SK-N-SH (cell line): Measurements from ENCODE around the gene ZNF106. TPM values are rescaled to one million over a fixed set of nuclear protein-coding genes. Genes with fewer than 3 reads are reported as not detected.

Source experiments
- CTCF ChIA-PET: fragments of 300-600, 350-600 bp; formaldehyde crosslinking; extraction: SDS; loops from one replicate; lab custom pipeline; 2021; lab: Yijun Ruan, JAX
- POLR2A ChIA-PET: fragments of 350-600 bp; sonication (Branson Sonifier 250); formaldehyde crosslinking; extraction: SDS; loops from one replicate; lab custom pipeline; 2020; ENCODE audit warnings: antibody characterized with exemption, inconsistent platforms; lab: Yijun Ruan, JAX
- DNase-seq: peaks from one replicate; pipeline ENCODE4 v3.0.0; 2012
- H2AFZ ChIP-seq: fragments of 200-600 bp; sonication (generic); 2 replicates; pipeline ENCODE4 v1.8.1; 2016; ENCODE audit warnings: antibody characterized with exemption, mild to moderate bottlenecking, low read depth
- H3F3A ChIP-seq: fragments of 200-600 bp; sonication (generic); replicated peaks from 2 replicates; pipeline ENCODE3; 2016; ENCODE audit warnings: antibody characterized with exemption, mild to moderate bottlenecking; ENCODE audit not compliant: insufficient read depth
- H3K27ac ChIP-seq, 2 experiments: fragments of 200-500 bp in 1 of 2; fragments of 200-600 bp in 1 of 2; sonication (Bioruptor generic) in 1 of 2; sonication (generic), shearing (Covaris generic) in 1 of 2; 2 replicates each; pipeline versions ENCODE4 v1.5.1 to v1.6.1; 2014 to 2016; ENCODE audit warnings: low read depth in 2 of 2, inconsistent platforms in 1 of 2, low read length in 1 of 2, mild to moderate bottlenecking in 1 of 2, mixed read lengths in 1 of 2
- H3K27me3 ChIP-seq: fragments of 200-600 bp; sonication (generic), shearing (Covaris generic); 2 replicates; pipeline ENCODE4 v1.6.1; 2016; ENCODE audit warnings: mixed run types; ENCODE audit not compliant: insufficient read depth
- H3K36me3 ChIP-seq, 2 experiments: fragments of 200-500 bp in 1 of 2; fragments of 200-600 bp in 1 of 2; sonication (Bioruptor generic) in 1 of 2; sonication (generic) in 1 of 2; replicated peaks in 1 of 2; 2 replicates each; pipeline versions ENCODE3 to v1.5.1; 2014 to 2016; ENCODE audit warnings: low read length in 1 of 2, mild to moderate bottlenecking in 1 of 2; ENCODE audit not compliant: insufficient read depth in 2 of 2, control insufficient read depth in 1 of 2
- H3K4me1 ChIP-seq, 2 experiments: fragments of 200-500 bp in 1 of 2; fragments of 200-600 bp in 1 of 2; sonication (Bioruptor generic) in 1 of 2; sonication (generic), shearing (Covaris generic) in 1 of 2; 2 replicates each; pipeline versions ENCODE4 v1.5.1 to v1.6.1; 2014 to 2016; ENCODE audit warnings: low read depth in 1 of 2, low read length in 1 of 2, mixed run types in 1 of 2; ENCODE audit not compliant: insufficient read depth in 2 of 2, control insufficient read depth in 1 of 2
- H3K4me2 ChIP-seq: fragments of 200-600 bp; sonication (generic), shearing (Covaris generic); 2 replicates; pipeline ENCODE4 v1.6.1; 2017; ENCODE audit warnings: mixed run types
- H3K4me3 ChIP-seq, 2 experiments: fragments of 200-500 bp in 1 of 2; fragments of 200-600 bp in 1 of 2; sonication (Bioruptor generic) in 1 of 2; sonication (generic), shearing (Covaris generic) in 1 of 2; 2 replicates each; pipeline versions ENCODE4 v1.5.1 to v1.8.1; 2014 to 2016; ENCODE audit warnings: low read depth in 2 of 2, inconsistent platforms in 1 of 2, low read length in 1 of 2, mild to moderate bottlenecking in 1 of 2, mixed read lengths in 1 of 2, moderate library complexity in 1 of 2
- H3K79me2 ChIP-seq: fragments of 200-600 bp; sonication (generic); 2 replicates; pipeline ENCODE4 v1.8.1; 2017; ENCODE audit warnings: mild to moderate bottlenecking; ENCODE audit not compliant: insufficient read depth
- H3K9ac ChIP-seq: fragments of 200-600 bp; sonication (generic); 2 replicates; pipeline ENCODE4 v1.6.1; 2017; ENCODE audit warnings: mixed run types
- H3K9me2 ChIP-seq: fragments of 200-600 bp; sonication (generic); 2 replicates; pipeline ENCODE4 v1.6.1; 2017; ENCODE audit warnings: mixed run types
- H3K9me3 ChIP-seq: fragments of 200-600 bp; sonication (generic); 2 replicates; pipeline ENCODE4 v1.6.1; 2017; ENCODE audit warnings: mixed run types, mild to moderate bottlenecking, moderate library complexity
- H4K20me1 ChIP-seq: fragments of 200-600 bp; sonication (generic); 2 replicates; pipeline ENCODE4 v1.6.1; 2017; ENCODE audit warnings: mild to moderate bottlenecking, mixed run types; ENCODE audit not compliant: insufficient read depth
- FOSL2 ChIP-seq: IDR thresholded peaks from 2 replicates; pipeline ENCODE4 v1.4.0; 2012; ENCODE audit warnings: low read depth, mild to moderate bottlenecking, moderate library complexity, borderline replicate concordance
- FOXJ3 ChIP-seq: sonication (generic); formaldehyde crosslinking; IDR thresholded peaks from 2 replicates; pipeline ENCODE4 v1.5.1; 2020; ENCODE audit warnings: mild to moderate bottlenecking, missing genetic modification reagents
- GABPA ChIP-seq: IDR thresholded peaks from 2 replicates; pipeline ENCODE4 v1.4.0; 2012; ENCODE audit warnings: low read depth, mild to moderate bottlenecking
- MEF2A ChIP-seq: IDR thresholded peaks from 2 replicates; pipeline ENCODE4 v1.4.0; 2012; ENCODE audit warnings: low read depth, borderline replicate concordance
- MXI1 ChIP-seq: IDR thresholded peaks from 2 replicates; pipeline ENCODE4 v1.6.1; 2012; ENCODE audit warnings: mild to moderate bottlenecking, low read depth, low read length, improper control_type of control experiment
- NRF1 ChIP-seq: IDR thresholded peaks from 2 replicates; pipeline ENCODE4 v1.6.1; 2012; ENCODE audit warnings: low read depth, mild to moderate bottlenecking, low read length
- RFX5 ChIP-seq: IDR thresholded peaks from 2 replicates; pipeline ENCODE4 v1.6.1; 2012; ENCODE audit warnings: mild to moderate bottlenecking, improper control_type of control experiment, low read length
- SIN3A ChIP-seq: IDR thresholded peaks from 2 replicates; pipeline ENCODE4 v1.6.1; 2012; ENCODE audit warnings: low read depth, mild to moderate bottlenecking, low read length, moderate library complexity, borderline replicate concordance
- SMC3 ChIP-seq: IDR thresholded peaks from 2 replicates; pipeline ENCODE4 v1.6.1; 2012; ENCODE audit warnings: low read depth, low read length, improper control_type of control experiment
- TAF1 ChIP-seq: IDR thresholded peaks from 2 replicates; pipeline ENCODE4 v1.6.1; 2012; ENCODE audit warnings: low read depth, mild to moderate bottlenecking, low read length, moderate library complexity, borderline replicate concordance
- TCF12 ChIP-seq: IDR thresholded peaks from 2 replicates; pipeline ENCODE4 v1.4.0; 2012
- WGBS: methylation state at CpG from one replicate; pipeline ENCODE4 v1.1.6; 2017; ENCODE audit warnings: low lambda C conversion rate; 5-methylcytosine and 5-hydroxymethylcytosine counted together
- polyA plus RNA-seq, 3 experiments: library from polyadenylated mRNA; depleted of rRNA; stranded (reverse); fragments of >200 nt; gene quantifications; 2 replicates each; pipeline ENCODE4 v1.2.3, GENCODE V29; 2012
- TF ChIP-seq, protein P1 (sequence below): IDR thresholded peaks from 2 replicates; pipeline ENCODE4 v1.6.1; 2012; ENCODE audit warnings: mild to moderate bottlenecking, low read depth, low read length, moderate library complexity
- TF ChIP-seq, protein P2 (sequence below): IDR thresholded peaks from 2 replicates; pipeline ENCODE4 v1.4.0; 2012; ENCODE audit warnings: low read depth
- TF ChIP-seq, protein P3 (sequence below): fragments of 150-350 bp; IDR thresholded peaks from 2 replicates; pipeline ENCODE4 v1.6.1; 2016; ENCODE audit warnings: mild to moderate bottlenecking, low read depth, low read length
- TF ChIP-seq, protein P4 (sequence below): fragments of 150-350 bp; IDR thresholded peaks from 2 replicates; pipeline ENCODE4 v1.6.1; 2017; ENCODE audit warnings: antibody characterized with exemption, low read length, low read depth, borderline replicate concordance

Gene ZNF106
- polyA plus RNA-seq, 1 of the 3 experiments (the other 2 are of a cell fraction), result 8.9 TPM

DNA sequence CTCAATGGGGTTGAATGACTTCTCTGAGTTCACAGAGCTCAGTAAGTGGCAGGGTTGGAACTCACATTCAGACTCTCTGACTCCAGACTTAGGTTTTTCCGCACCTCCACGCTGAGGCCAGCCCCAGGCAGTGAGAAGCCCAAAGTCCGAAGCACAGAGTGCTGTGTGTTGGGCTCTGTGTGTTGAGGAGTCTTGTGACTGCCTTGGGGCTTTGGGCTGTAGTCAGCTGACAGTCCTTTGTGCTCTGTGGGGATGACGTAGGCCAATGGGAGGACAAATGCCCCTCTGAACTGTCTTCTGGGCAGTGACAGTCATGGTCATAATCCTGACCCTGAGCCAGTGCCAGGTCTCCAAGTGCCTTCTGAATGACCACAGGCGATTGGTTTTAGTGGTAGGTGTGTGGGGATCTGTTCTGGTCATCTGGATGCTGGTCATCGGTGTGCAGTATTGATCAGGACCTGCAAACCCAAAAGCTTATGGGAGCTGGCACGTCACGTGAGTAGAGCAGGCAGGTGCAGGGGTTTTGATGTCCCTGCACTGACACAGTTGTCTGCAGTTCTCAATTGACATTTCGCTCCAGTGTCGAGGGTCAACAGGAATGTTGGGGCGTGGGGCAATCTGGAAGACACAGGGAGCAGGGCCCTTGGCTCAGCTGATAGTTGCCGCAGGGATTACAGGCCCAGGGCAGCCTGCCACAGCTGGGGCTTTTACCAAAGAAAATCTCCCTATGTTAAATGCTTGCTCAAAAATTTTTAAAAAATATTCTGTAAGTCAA is 86.3 kb downstream of the ZNF106 start:
- Histone ChIP-seq H3K4me2 (no peak overlapping the region), H3K79me2 (no peaks in the 10 kb centered on the region), H3K27ac (no peak overlapping the region), H3F3A (no peaks in the 10 kb centered on the region), H4K20me1 (no peaks in the 10 kb centered on the region), H3K4me1 (no peaks in the 10 kb centered on the region; a peak in 1 of 4 replicates), H3K36me3 (no peaks in the 10 kb centered on the region), H3K9me3 (no peaks in the 10 kb centered on the region), H3K9me2 (no peaks in the 10 kb centered on the region), H3K9ac (no peak overlapping the region), H3K27me3 (no peaks in the 10 kb centered on the region), H3K4me3 (no peak overlapping the region), H2AFZ (no peak overlapping the region)
- CTCF ChIA-PET, result interaction anchor here (2.4 kb wide), 1 partner anchor 19 kb away, joined by 6 read pairs; no protein-coding TSS in a partner anchor
- no peak for DNase-seq
- no peak for TF ChIP-seq NRF1
- TF ChIP-seq, protein P1, sequence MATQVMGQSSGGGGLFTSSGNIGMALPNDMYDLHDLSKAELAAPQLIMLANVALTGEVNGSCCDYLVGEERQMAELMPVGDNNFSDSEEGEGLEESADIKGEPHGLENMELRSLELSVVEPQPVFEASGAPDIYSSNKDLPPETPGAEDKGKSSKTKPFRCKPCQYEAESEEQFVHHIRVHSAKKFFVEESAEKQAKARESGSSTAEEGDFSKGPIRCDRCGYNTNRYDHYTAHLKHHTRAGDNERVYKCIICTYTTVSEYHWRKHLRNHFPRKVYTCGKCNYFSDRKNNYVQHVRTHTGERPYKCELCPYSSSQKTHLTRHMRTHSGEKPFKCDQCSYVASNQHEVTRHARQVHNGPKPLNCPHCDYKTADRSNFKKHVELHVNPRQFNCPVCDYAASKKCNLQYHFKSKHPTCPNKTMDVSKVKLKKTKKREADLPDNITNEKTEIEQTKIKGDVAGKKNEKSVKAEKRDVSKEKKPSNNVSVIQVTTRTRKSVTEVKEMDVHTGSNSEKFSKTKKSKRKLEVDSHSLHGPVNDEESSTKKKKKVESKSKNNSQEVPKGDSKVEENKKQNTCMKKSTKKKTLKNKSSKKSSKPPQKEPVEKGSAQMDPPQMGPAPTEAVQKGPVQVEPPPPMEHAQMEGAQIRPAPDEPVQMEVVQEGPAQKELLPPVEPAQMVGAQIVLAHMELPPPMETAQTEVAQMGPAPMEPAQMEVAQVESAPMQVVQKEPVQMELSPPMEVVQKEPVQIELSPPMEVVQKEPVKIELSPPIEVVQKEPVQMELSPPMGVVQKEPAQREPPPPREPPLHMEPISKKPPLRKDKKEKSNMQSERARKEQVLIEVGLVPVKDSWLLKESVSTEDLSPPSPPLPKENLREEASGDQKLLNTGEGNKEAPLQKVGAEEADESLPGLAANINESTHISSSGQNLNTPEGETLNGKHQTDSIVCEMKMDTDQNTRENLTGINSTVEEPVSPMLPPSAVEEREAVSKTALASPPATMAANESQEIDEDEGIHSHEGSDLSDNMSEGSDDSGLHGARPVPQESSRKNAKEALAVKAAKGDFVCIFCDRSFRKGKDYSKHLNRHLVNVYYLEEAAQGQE, result no peak
- TF ChIP-seq, protein P2, sequence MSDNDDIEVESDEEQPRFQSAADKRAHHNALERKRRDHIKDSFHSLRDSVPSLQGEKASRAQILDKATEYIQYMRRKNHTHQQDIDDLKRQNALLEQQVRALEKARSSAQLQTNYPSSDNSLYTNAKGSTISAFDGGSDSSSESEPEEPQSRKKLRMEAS, result no peak
- no peak for TF ChIP-seq FOSL2
- TF ChIP-seq, protein P3, sequence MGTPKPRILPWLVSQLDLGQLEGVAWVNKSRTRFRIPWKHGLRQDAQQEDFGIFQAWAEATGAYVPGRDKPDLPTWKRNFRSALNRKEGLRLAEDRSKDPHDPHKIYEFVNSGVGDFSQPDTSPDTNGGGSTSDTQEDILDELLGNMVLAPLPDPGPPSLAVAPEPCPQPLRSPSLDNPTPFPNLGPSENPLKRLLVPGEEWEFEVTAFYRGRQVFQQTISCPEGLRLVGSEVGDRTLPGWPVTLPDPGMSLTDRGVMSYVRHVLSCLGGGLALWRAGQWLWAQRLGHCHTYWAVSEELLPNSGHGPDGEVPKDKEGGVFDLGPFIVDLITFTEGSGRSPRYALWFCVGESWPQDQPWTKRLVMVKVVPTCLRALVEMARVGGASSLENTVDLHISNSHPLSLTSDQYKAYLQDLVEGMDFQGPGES, result no peak
- TF ChIP-seq, protein P4, sequence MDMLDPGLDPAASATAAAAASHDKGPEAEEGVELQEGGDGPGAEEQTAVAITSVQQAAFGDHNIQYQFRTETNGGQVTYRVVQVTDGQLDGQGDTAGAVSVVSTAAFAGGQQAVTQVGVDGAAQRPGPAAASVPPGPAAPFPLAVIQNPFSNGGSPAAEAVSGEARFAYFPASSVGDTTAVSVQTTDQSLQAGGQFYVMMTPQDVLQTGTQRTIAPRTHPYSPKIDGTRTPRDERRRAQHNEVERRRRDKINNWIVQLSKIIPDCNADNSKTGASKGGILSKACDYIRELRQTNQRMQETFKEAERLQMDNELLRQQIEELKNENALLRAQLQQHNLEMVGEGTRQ, result no peak
- TF ChIP-seq MXI1, result no peak
- no peak for TF ChIP-seq GABPA
- no peak for TF ChIP-seq RFX5
- TF ChIP-seq MEF2A, result no peak
- TF ChIP-seq SMC3, result no peak
- TF ChIP-seq FOXJ3, result no peak
- TF ChIP-seq TCF12, result no peak
- no peak for TF ChIP-seq TAF1
- no peak for TF ChIP-seq SIN3A
- WGBS, result 89% methylated on average over 9 of the region's 12 CpGs
- POLR2A ChIA-PET, result no interaction called here
